Lower leg skin (tissue), 3 donors: Measurements from ENCODE around the gene WIPI1.

Experiments
- CTCF ChIP-seq, 3 donors: fragments of 450-650 bp; IDR thresholded peaks; one replicate each; pipeline ENCODE4 v1.5.1; 2016; ENCODE audit warnings: antibody characterized with exemption in 3 of 3, mild to moderate bottlenecking in 3 of 3, moderate library complexity in 2 of 3
- POLR2A ChIP-seq, 2 donors: fragments of 450-650 bp; IDR thresholded peaks; one replicate each; pipeline ENCODE4 v1.6.1; 2016 to 2017; ENCODE audit warnings: antibody characterized with exemption in 2 of 2, mild to moderate bottlenecking in 1 of 2, moderate library complexity in 1 of 2

DNA sequence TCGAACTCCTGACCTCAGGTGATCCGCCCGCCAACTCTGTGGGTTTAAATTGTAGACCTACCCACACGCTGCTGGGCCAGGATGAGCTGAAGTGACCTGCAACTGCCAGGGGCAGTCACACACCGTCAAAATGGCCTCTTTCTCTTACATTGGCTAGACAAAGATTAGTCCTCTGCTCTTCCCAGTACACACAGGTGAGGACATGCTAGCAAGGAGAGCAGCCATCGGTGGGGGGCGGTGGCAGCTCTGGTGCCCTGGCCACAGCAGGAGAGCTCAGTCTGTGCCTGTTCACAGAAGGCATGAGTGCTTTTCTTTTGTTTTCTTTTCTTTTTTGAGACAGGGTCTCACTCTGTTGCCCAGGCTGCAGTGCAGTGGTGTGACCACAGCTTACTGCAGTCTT lies 29.7 kb downstream of the WIPI1 start:
- TF ChIP-seq CTCF (IDR thresholded peaks at IDR 0.05) (no peak), POLR2A (IDR thresholded peaks at IDR 0.05) (no peak)
